Testis (tissue), 3 donors: ENCODE results near the gene VSX1. TPM values are rescaled to one million over a fixed set of nuclear protein-coding genes. Genes with fewer than 3 reads are reported as not detected.

Experiments used
- DNase-seq: peaks from one replicate; pipeline ENCODE4 v3.0.0-alpha.2; 2019
- H3K27ac ChIP-seq, 2 donors: fragments of 200-600 bp; sonication (generic); one replicate each; pipeline ENCODE4 v1.5.1; 2019
- H3K27me3 ChIP-seq: fragments of 200-600 bp; sonication (generic); one replicate; pipeline ENCODE4 v1.5.1; 2019
- H3K36me3 ChIP-seq: fragments of 200-600 bp; sonication (generic); one replicate; pipeline ENCODE4 v1.5.1; 2017; ENCODE audit warnings: low read depth; ENCODE audit errors: missing control alignments
- H3K4me1 ChIP-seq: fragments of 200-600 bp; sonication (generic); one replicate; pipeline ENCODE4 v1.5.1; 2019
- H3K4me3 ChIP-seq, 2 donors: fragments of 200-600 bp; sonication (generic); one replicate each; pipeline ENCODE4 v1.5.1; 2017 to 2019
- H3K9me3 ChIP-seq: fragments of 200-600 bp; sonication (generic); one replicate; pipeline ENCODE4 v1.5.1; 2017
- POLR2A ChIP-seq: fragments of 450-650 bp; IDR thresholded peaks from one replicate; pipeline ENCODE4 v1.6.1; 2017; ENCODE audit warnings: antibody characterized with exemption, mild to moderate bottlenecking, moderate library complexity
- WGBS, 2 donors: methylation state at CpG; one replicate each; pipeline ENCODE4 v1.1.5; 2018; 5-methylcytosine and 5-hydroxymethylcytosine counted together
- intact Hi-C: fragments of 100-400 bp; cut with DNase I; formaldehyde crosslinking; loops from one replicate; pipeline ENCODE4 v1.15.1; 2023; ENCODE audit warnings: low total_unique reads
- polyA plus RNA-seq: library from polyadenylated mRNA; stranded (reverse); fragments of 350-450 nt; fragmentation: Illumina TruSeq; extraction: RNeasy Lipid Tissue Mini Kit (QIAGEN cat#74804); gene quantifications from one replicate; pipeline ENCODE4 v1.2.3, GENCODE V29; 2014; ENCODE audit warnings: low read depth, low replicate concordance; ENCODE audit not compliant: insufficient read depth
- total RNA-seq, 2 donors: library from RNA; depleted of rRNA; stranded (reverse); fragments of >200 nt; gene quantifications; one replicate each; pipeline ENCODE4 v1.2.3, GENCODE V29; 2016
- TF ChIP-seq, protein P1 (sequence below), 3 experiments: fragments of 450-650 bp in 2 of 3; fragments of 200-600 bp in 1 of 3; sonication (generic) in 1 of 3; IDR thresholded peaks; one replicate each; pipeline ENCODE4 v1.5.1; 2016 to 2019; ENCODE audit warnings: antibody characterized with exemption in 3 of 3, mild to moderate bottlenecking in 2 of 3, moderate library complexity in 1 of 3

The VSX1 gene
- total and polyA plus RNA-seq, 3 donors from 2014 or later, result 0.16 to 0.38 (median 0.37) TPM

DNA sequence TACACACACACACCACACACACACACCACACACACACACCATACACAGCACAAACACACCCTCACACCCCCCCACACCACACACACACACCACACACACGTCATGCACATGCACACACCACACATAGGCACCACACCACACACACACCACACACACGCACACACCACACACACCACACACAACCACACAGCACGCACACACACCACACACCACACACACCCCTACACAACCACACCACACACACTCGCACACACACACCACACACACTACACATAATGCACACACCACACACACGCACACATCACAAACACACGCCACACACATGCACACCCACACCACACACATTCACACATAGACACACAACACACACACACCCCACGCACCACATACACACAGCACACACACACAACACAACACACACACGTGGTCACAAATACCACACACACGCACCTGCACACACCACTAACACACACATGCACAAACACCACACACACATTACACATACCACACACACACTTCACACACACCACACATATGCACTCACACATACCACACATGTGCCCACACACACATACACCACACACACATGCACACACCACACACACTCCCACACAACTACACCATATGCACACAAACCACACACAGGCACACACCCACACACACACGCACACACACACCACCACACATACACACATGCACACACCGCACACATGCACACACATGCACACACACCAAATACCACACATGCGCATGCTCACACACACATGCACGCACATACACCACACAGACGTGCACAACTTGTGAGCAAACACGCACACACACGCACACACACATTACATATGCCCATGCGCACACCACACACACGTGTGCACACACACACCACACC is 14.6 kb downstream of the VSX1 start:
- no peak for DNase-seq
- intact Hi-C loops, result no loop called here
- 73 to 81% methylated on average over 18 of the region's 18 CpGs for WGBS, 2 donors

DNA sequence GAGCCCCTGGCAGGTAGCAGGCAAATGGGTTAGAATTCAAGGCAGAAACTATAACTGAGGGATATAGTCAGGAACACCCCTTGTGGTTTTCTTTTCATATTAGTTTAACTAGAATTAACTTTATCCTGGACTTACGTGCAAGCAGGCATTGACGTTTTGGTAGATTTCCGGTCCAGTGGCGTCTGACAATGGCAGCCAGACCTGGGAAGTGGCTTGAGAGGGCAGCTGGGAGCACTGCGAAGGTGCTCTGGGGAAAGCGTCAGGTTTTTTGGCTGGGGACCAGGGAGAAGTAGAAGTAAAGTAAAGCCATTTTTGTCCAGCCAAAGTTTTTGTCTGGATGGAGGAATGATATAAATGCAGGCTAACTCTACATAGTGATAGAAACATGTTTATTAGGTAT is 15.6 kb downstream of the VSX1 start:
- H3K4me1 ChIP-seq, result no peaks in the 10 kb centered on the region
- no peak for TF ChIP-seq POLR2A
- TF ChIP-seq, protein P1, sequence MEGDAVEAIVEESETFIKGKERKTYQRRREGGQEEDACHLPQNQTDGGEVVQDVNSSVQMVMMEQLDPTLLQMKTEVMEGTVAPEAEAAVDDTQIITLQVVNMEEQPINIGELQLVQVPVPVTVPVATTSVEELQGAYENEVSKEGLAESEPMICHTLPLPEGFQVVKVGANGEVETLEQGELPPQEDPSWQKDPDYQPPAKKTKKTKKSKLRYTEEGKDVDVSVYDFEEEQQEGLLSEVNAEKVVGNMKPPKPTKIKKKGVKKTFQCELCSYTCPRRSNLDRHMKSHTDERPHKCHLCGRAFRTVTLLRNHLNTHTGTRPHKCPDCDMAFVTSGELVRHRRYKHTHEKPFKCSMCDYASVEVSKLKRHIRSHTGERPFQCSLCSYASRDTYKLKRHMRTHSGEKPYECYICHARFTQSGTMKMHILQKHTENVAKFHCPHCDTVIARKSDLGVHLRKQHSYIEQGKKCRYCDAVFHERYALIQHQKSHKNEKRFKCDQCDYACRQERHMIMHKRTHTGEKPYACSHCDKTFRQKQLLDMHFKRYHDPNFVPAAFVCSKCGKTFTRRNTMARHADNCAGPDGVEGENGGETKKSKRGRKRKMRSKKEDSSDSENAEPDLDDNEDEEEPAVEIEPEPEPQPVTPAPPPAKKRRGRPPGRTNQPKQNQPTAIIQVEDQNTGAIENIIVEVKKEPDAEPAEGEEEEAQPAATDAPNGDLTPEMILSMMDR (IDR thresholded peaks at IDR 0.05), result no peak
- H3K27ac ChIP-seq, result no peak overlapping the region
- DNase-seq, result no peak
- H3K27me3 ChIP-seq, result no peaks in the 10 kb centered on the region
- H3K4me3 ChIP-seq, result no peak overlapping the region
- WGBS, 2 donors, result 28 to 32% methylated on average over 6 of the region's 6 CpGs
- no peaks in the 10 kb centered on the region for H3K36me3 ChIP-seq
- H3K9me3 ChIP-seq, result no peaks in the 10 kb centered on the region
- intact Hi-C loops, result no loop called here

More for the DNA sequence above, 14.6 kb downstream of the VSX1 start:
- Histone ChIP-seq H3K9me3 (no peaks in the 10 kb centered on the region), H3K27me3 (no peaks in the 10 kb centered on the region), H3K4me1 (no peaks in the 10 kb centered on the region), H3K36me3 (no peaks in the 10 kb centered on the region), H3K4me3 (no peak overlapping the region), H3K27ac (no peak overlapping the region)
- TF ChIP-seq POLR2A, result no peak
- TF ChIP-seq, protein P1 (IDR thresholded peaks at IDR 0.05), result no peak

GRCh38 chr20:25065625-25066338 is 16.2 kb downstream of the VSX1 start:
- no peaks in the 10 kb centered on the region for H3K36me3 ChIP-seq
- no peaks in the 10 kb centered on the region for H3K4me1 ChIP-seq
- intact Hi-C loops, result no loop called here
- TF ChIP-seq, protein P1 (IDR thresholded peaks at IDR 0.05), result peak; percentile 55 to 89 (median 70)
- TF ChIP-seq POLR2A, result no peak
- peak; percentile 75 for DNase-seq
- H3K9me3 ChIP-seq, result no peaks in the 10 kb centered on the region
- H3K27me3 ChIP-seq, result no peaks in the 10 kb centered on the region
- no peak overlapping the region for H3K4me3 ChIP-seq
- 27 to 32% methylated on average over 9 of the region's 9 CpGs for WGBS, 2 donors
- no peak overlapping the region for H3K27ac ChIP-seq

GRCh38 chr20:25065072-25065624 is 16.8 kb downstream of the VSX1 start:
- no peaks in the 10 kb centered on the region for H3K27me3 ChIP-seq
- no peaks in the 10 kb centered on the region for H3K9me3 ChIP-seq
- H3K27ac ChIP-seq, result no peak overlapping the region
- H3K4me1 ChIP-seq, result no peaks in the 10 kb centered on the region
- no peak overlapping the region for H3K4me3 ChIP-seq
- DNase-seq, result no peak
- 67 to 70% methylated on average over 7 to 9 of the region's 9 CpGs for WGBS, 2 donors
- H3K36me3 ChIP-seq, result no peaks in the 10 kb centered on the region
- TF ChIP-seq, protein P1 (IDR thresholded peaks at IDR 0.05), result no peak
- TF ChIP-seq POLR2A, result no peak
- intact Hi-C loops, result no loop called here
